Endothelial cell of umbilical vein (primary cell): ENCODE measurements around the gene LMAN2L. TPM values are rescaled to one million over a fixed set of nuclear protein-coding genes. Genes with fewer than 3 reads are reported as not detected.

Experiments used
- BruUV-seq: library from RNA; stranded (reverse); fragments of 400-500 nt; replicated peaks from 2 replicates; lab custom pipeline; 2021; lab: Mats Ljungman, UMichigan
- CTCF ChIA-PET: fragments of 300-600, 350-600 bp; sonication (Branson Sonifier 250); formaldehyde crosslinking; loops from one replicate; lab custom pipeline; 2021; ENCODE audit warnings: antibody characterized with exemption, inconsistent platforms; lab: Charles Lee
- POLR2A ChIA-PET: fragments of 300-600, 350-600 bp; sonication (Branson Sonifier 250); formaldehyde crosslinking; loops from one replicate; lab custom pipeline; 2021; ENCODE audit warnings: antibody characterized with exemption, inconsistent platforms; lab: Charles Lee
- DNase-seq: peaks from one replicate; pipeline ENCODE4 v3.0.0-alpha.2; 2011; ENCODE audit warnings: low read depth, low spot score
- FAIRE-seq: peaks from 2 replicates; lab custom pipeline; 2011; peaks lifted over from hg19 to GRCh38; lab: Jason Lieb, UNC
- H2AFZ ChIP-seq: 2 replicates; pipeline ENCODE4 v1.6.0; 2012; ENCODE audit warnings: low read depth, low read length, control low read depth, inconsistent platforms
- H3K27ac ChIP-seq: 2 replicates; pipeline ENCODE4 v1.5.1; 2011; ENCODE audit warnings: low read depth, mild to moderate bottlenecking, control low read depth, low read length, moderate library complexity; ENCODE audit not compliant: insufficient read depth
- H3K27me3 ChIP-seq, 2 experiments: 2 replicates each; pipeline versions ENCODE4 v1.6.0 to v1.6.1; 2011; ENCODE audit warnings: low read length in 2 of 2, mixed read lengths in 1 of 2; ENCODE audit not compliant: control insufficient read depth in 2 of 2, insufficient read depth in 2 of 2
- H3K36me3 ChIP-seq, 2 experiments: 2 replicates in 1 of 2; 3 replicates in 1 of 2; pipeline ENCODE4 v1.5.1; 2011; ENCODE audit warnings: low read length in 2 of 2, mild to moderate bottlenecking in 1 of 2, moderate library complexity in 1 of 2; ENCODE audit not compliant: control insufficient read depth in 2 of 2, insufficient read depth in 2 of 2; ENCODE audit errors: extremely low read depth in 1 of 2
- H3K4me1 ChIP-seq: 3 replicates; pipeline ENCODE4 v1.5.1; 2011; ENCODE audit warnings: mild to moderate bottlenecking, low read length; ENCODE audit not compliant: control insufficient read depth, insufficient read depth; ENCODE audit errors: extremely low read depth
- H3K4me2 ChIP-seq: 2 replicates; pipeline ENCODE4 v1.6.1; 2011; ENCODE audit warnings: low read length, control low read depth, mixed read lengths; ENCODE audit not compliant: insufficient read depth
- H3K4me3 ChIP-seq, 3 experiments: fragments of 200-600 bp in 1 of 3; sonication (generic), shearing (Covaris generic) in 1 of 3; replicated peaks in 1 of 3; 2 replicates each; pipeline ENCODE4 v1.5.1; 2011 to 2016; ENCODE audit warnings: control low read depth in 3 of 3, low read length in 3 of 3, mild to moderate bottlenecking in 2 of 3, inconsistent platforms in 1 of 3, low read depth in 1 of 3, moderate library complexity in 1 of 3; ENCODE audit not compliant: insufficient read depth in 1 of 3
- H3K79me2 ChIP-seq: 2 replicates; pipeline ENCODE4 v1.6.0; 2012; ENCODE audit warnings: low read length, inconsistent platforms; ENCODE audit not compliant: control insufficient read depth, insufficient read depth
- H3K9ac ChIP-seq: replicated peaks from 2 replicates; pipeline ENCODE3; 2011; ENCODE audit warnings: low read length, control low read depth; ENCODE audit not compliant: insufficient read depth; ENCODE audit errors: extremely low read depth
- H3K9me1 ChIP-seq: replicated peaks from 3 replicates; pipeline ENCODE4 v1.6.0; 2011; ENCODE audit warnings: mild to moderate bottlenecking, low read length; ENCODE audit not compliant: control insufficient read depth, insufficient read depth; ENCODE audit errors: extremely low read depth
- H3K9me3 ChIP-seq: replicated peaks from 2 replicates; pipeline ENCODE4 v1.5.1; 2012; ENCODE audit warnings: low read length, inconsistent platforms; ENCODE audit not compliant: control insufficient read depth, insufficient read depth
- H4K20me1 ChIP-seq: replicated peaks from 2 replicates; pipeline ENCODE3; 2011; ENCODE audit warnings: mild to moderate bottlenecking, low read length; ENCODE audit not compliant: control insufficient read depth, insufficient read depth; ENCODE audit errors: extremely low read depth
- FOS ChIP-seq: IDR thresholded peaks from 2 replicates; pipeline ENCODE4 v1.6.1; 2011; ENCODE audit warnings: mild to moderate bottlenecking, low read length, moderate library complexity, borderline replicate concordance; ENCODE audit not compliant: insufficient read depth
- GATA2 ChIP-seq: IDR thresholded peaks from 2 replicates; pipeline ENCODE4 v1.7.0; 2011; ENCODE audit warnings: low read depth, mild to moderate bottlenecking, moderate library complexity, mixed read lengths, low read length; ENCODE audit not compliant: insufficient read length, insufficient read depth
- MYC ChIP-seq: IDR thresholded peaks from one replicate; pipeline ENCODE4 v1.6.1; 2011; ENCODE audit warnings: mild to moderate bottlenecking, low read depth, low read length
- POLR2A ChIP-seq: IDR thresholded peaks from 2 replicates; pipeline ENCODE4 v1.6.1; 2012; ENCODE audit warnings: low read depth, mild to moderate bottlenecking, control low read depth, low read length
- dilution Hi-C: fragments of 300-500 bp; cut with MboI; formaldehyde crosslinking; loops from one replicate; pipeline ENCODE4 v1.15.0; 2019; ENCODE audit warnings: low sequenced_read_pairs; ENCODE audit not compliant: extremely low pct_ligation_motif_present
- intact Hi-C: fragments of 100-400 bp; cut with micrococcal nuclease; formaldehyde crosslinking; loops from one replicate; pipeline ENCODE4 v1.10.0; 2022
- polyA plus RNA-seq, 4 experiments: library from polyadenylated mRNA; depleted of rRNA in 3 of 4; stranded (reverse) in 3 of 4; unstranded in 1 of 4; fragments of >200 nt; gene quantifications; 2 replicates each; pipeline versions ENCODE4 v1.2.1 to v1.2.3, GENCODE V29; 2011 to 2012; ENCODE audit warnings: missing spikeins in 1 of 4
- total RNA-seq: library from RNA; stranded (reverse); gene quantifications from 2 replicates; pipeline ENCODE4 v1.2.3, GENCODE V29; 2021
- TF ChIP-seq, protein P1 (sequence below): IDR thresholded peaks from 2 replicates; pipeline ENCODE4 v1.6.1; 2011; ENCODE audit not compliant: insufficient read depth, insufficient read length
- TF ChIP-seq, protein P2 (sequence below), 2 donors: IDR thresholded peaks; 1 replicate in 1 of 2; 2 replicates in 1 of 2; pipeline ENCODE4 v1.5.1; 2011; ENCODE audit warnings: low read length in 2 of 2, mild to moderate bottlenecking in 2 of 2, moderate library complexity in 2 of 2, control low read depth in 1 of 2, inconsistent platforms in 1 of 2, low read depth in 1 of 2; ENCODE audit not compliant: insufficient read depth in 1 of 2; ENCODE audit errors: extremely low read depth in 1 of 2

Gene LMAN2L
- total and polyA plus RNA-seq, 2 donors (not counting 3 experiments of a cell fraction or from before 2014, with no cell fraction given), result 15.4 to 20.5 TPM

DNA sequence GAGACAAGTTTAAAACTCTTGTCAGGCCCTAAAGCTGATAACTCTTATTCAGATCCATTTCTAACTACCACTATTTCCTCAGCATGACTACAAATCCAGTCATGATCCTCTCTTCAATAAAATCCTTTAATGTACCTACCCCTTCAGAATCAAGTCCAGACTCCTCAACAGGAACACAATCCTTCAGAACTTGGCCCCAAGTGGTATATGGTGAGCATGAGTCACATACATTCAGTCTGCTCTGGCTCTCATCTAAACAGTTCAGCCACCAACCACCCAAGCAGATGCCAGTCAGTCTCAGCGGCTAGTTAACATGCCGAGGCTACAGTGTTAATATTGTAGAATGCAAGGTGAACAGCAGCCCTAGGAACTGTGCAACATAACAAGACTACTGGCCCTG, 9.7 kb downstream of the LMAN2L start:
- H3K36me3 ChIP-seq, result peaks cover 4 to 22% of the 10 kb centered on the region in 2 experiments
- H2AFZ ChIP-seq, result no peak overlapping the region
- H4K20me1 ChIP-seq, result no peaks in the 10 kb centered on the region
- no peaks in the 10 kb centered on the region for H3K9me3 ChIP-seq
- no peak overlapping the region for H3K4me3 ChIP-seq
- H3K9ac ChIP-seq, result no peak overlapping the region
- dilution Hi-C loops (no loop called here), intact Hi-C loops (no loop called here)
- no peak for TF ChIP-seq MYC
- no peak for TF ChIP-seq GATA2
- no peak for TF ChIP-seq POLR2A
- TF ChIP-seq, protein P1, sequence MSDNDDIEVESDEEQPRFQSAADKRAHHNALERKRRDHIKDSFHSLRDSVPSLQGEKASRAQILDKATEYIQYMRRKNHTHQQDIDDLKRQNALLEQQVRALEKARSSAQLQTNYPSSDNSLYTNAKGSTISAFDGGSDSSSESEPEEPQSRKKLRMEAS, result no peak
- H3K4me2 ChIP-seq, result no peak overlapping the region
- ChIA-PET POLR2A (no interaction called here), CTCF (interaction anchor here (0.6 kb wide), 1 partner anchor 25 kb away, joined by 3 read pairs; no protein-coding TSS in a partner anchor)
- H3K9me1 ChIP-seq, result no peaks in the 10 kb centered on the region
- no peak overlapping the region for H3K27ac ChIP-seq
- no peaks in the 10 kb centered on the region for H3K4me1 ChIP-seq
- FAIRE-seq (no peak), DNase-seq (no peak)
- no TSS peak for BruUV-seq
- H3K27me3 ChIP-seq, result no peaks in the 10 kb centered on the region
- H3K79me2 ChIP-seq, result no peaks in the 10 kb centered on the region

DNA sequence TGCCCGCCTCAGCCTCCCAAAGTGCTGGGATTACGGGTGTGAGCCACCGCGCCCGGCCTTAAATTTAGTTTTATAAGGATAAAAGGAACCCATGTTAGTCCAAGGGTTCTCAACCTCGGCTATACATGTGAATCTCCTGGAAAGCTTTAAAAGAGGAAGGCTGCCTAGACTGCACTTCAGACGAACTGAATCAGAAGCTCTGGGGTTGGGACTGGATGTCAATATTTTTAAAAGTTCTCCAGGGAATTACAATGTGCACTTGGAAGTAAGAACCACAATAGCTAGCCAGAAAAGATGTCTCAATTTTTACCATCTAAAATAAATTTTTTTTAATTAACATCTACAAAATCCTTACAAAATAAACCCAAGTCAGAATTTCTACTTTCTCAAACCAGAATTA, 10.1 kb downstream of the LMAN2L start:
- no peak overlapping the region for H2AFZ ChIP-seq
- ChIA-PET CTCF (interaction anchor here (0.6 kb wide), 1 partner anchor 24 kb away, joined by 3 read pairs; no protein-coding TSS in a partner anchor), POLR2A (no interaction called here)
- H3K79me2 ChIP-seq, result no peaks in the 10 kb centered on the region
- no peak for TF ChIP-seq GATA2
- TF ChIP-seq FOS, result no peak
- TF ChIP-seq, protein P2, sequence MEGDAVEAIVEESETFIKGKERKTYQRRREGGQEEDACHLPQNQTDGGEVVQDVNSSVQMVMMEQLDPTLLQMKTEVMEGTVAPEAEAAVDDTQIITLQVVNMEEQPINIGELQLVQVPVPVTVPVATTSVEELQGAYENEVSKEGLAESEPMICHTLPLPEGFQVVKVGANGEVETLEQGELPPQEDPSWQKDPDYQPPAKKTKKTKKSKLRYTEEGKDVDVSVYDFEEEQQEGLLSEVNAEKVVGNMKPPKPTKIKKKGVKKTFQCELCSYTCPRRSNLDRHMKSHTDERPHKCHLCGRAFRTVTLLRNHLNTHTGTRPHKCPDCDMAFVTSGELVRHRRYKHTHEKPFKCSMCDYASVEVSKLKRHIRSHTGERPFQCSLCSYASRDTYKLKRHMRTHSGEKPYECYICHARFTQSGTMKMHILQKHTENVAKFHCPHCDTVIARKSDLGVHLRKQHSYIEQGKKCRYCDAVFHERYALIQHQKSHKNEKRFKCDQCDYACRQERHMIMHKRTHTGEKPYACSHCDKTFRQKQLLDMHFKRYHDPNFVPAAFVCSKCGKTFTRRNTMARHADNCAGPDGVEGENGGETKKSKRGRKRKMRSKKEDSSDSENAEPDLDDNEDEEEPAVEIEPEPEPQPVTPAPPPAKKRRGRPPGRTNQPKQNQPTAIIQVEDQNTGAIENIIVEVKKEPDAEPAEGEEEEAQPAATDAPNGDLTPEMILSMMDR (IDR thresholded peaks at IDR 0.05; ENCODE audit: extremely low read depth in 1 of 2, insufficient read depth in 1 of 2, low read depth in 1 of 2, low read length in 2 of 2), result no peak
- TF ChIP-seq MYC, result no peak
- no peaks in the 10 kb centered on the region for H3K9me1 ChIP-seq
- no peaks in the 10 kb centered on the region for H3K9me3 ChIP-seq
- H3K9ac ChIP-seq, result no peak overlapping the region
- no peaks in the 10 kb centered on the region for H4K20me1 ChIP-seq
- dilution Hi-C loops, result no loop called here
- DNase-seq (no peak), FAIRE-seq (no peak)
- H3K4me2 ChIP-seq, result no peak overlapping the region
- no peak overlapping the region for H3K4me3 ChIP-seq
- no peaks in the 10 kb centered on the region for H3K4me1 ChIP-seq
- no peaks in the 10 kb centered on the region for H3K27me3 ChIP-seq
- no TSS peak for BruUV-seq
- H3K27ac ChIP-seq, result no peak overlapping the region
- H3K36me3 ChIP-seq, result peaks cover 4 to 20% of the 10 kb centered on the region in 2 experiments
- intact Hi-C loops, result no loop called here
